Activated T-cell treated with anti-CD3 and anti-CD28 coated beads, Interleukin-2, amount 50 U/mL, for 1 hour (primary cell): ENCODE measurements around the gene ELK1.
"Not testable (repeated sequence)": the region's sequence is repeated elsewhere in the genome, so short reads cannot be mapped to it uniquely, and the experiment has no call there.

Experiments used
- DNase-seq: peaks from one replicate; pipeline ENCODE4 v3.0.0-alpha.2; 2020

The ELK1 gene

GRCh38 chrX:47610511-47610910 is 39.9 kb downstream of the ELK1 start:
- DNase-seq = no peak

GRCh38 chrX:47608130-47608810 is 42.1 kb downstream of the ELK1 start:
- DNase-seq = no peak

GRCh38 chrX:47607091-47607490 is 43.3 kb downstream of the ELK1 start:
- DNase-seq = no peak

GRCh38 chrX:47605024-47605423 is 45.3 kb downstream of the ELK1 start:
- no peak for DNase-seq

- DNase-seq = not testable (repeated sequence)
Observed at GRCh38 chrX:47603125-47603524, 47.2 kb downstream of the ELK1 start.

GRCh38 chrX:47597222-47597621 is 53.1 kb downstream of the ELK1 start:
- DNase-seq = no peak

GRCh38 chrX:47596256-47596655 is 54.1 kb downstream of the ELK1 start:
- DNase-seq = no peak

- no peak for DNase-seq
Observed at GRCh38 chrX:47595716-47596251, 54.6 kb downstream of the ELK1 start.

GRCh38 chrX:47593522-47593921 is 56.8 kb downstream of the ELK1 start:
- no peak for DNase-seq

GRCh38 chrX:47590984-47591383 is 59.4 kb downstream of the ELK1 start:
- DNase-seq = no peak

GRCh38 chrX:47587906-47588735 is 62.2 kb downstream of the ELK1 start:
- no peak for DNase-seq

- DNase-seq = no peak
Observed at GRCh38 chrX:47587091-47587891, 63.1 kb downstream of the ELK1 start.

- no peak for DNase-seq
Observed at GRCh38 chrX:47586043-47586787, 64.1 kb downstream of the ELK1 start.
